ENCODE results near the gene MTMR2. TPM values are rescaled to one million over a fixed set of nuclear protein-coding genes. Genes with fewer than 3 reads are reported as not detected.
A peak's percentile ranks its signal among the peaks of the same experiment; 100 is the strongest.

Gene MTMR2
- total RNA-seq, 1 donor from 2014 or later: 34.6 TPM

- TF ChIP-seq CTCF (IDR thresholded peaks at IDR 0.05; ENCODE audit: unreplicated experiment): no peak
- Mint-ChIP-seq H3K27me3 (ENCODE audit: low read depth) (no peaks in the 10 kb centered on the region), H3K9me3 (no peaks in the 10 kb centered on the region), H3K4me1 (peaks cover 38% of the 10 kb centered on the region), H3K4me3 (no peak overlapping the region), H3K36me3 (peaks cover 5% of the 10 kb centered on the region), H3K27ac (no peak overlapping the region)
- no peak for DNase-seq (ENCODE audit: low spot score in 2 of 2, unreplicated experiment in 2 of 2)
Observed at GRCh38 chr11:95792700-95793099, 131.2 kb downstream of the MTMR2 start.

GRCh38 chr11:95792200-95792599, 131.7 kb downstream of the MTMR2 start:
- peaks cover 5% of the 10 kb centered on the region for H3K36me3 Mint-ChIP-seq
- no peak for TF ChIP-seq CTCF (IDR thresholded peaks at IDR 0.05; ENCODE audit: unreplicated experiment)
- peaks cover 38% of the 10 kb centered on the region for H3K4me1 Mint-ChIP-seq
- peak overlapping the region; percentile 100 for H3K27ac Mint-ChIP-seq
- no peaks in the 10 kb centered on the region for H3K9me3 Mint-ChIP-seq
- H3K27me3 Mint-ChIP-seq (ENCODE audit: low read depth): no peaks in the 10 kb centered on the region
- peak overlapping the region; percentile 99 for H3K4me3 Mint-ChIP-seq
- DNase-seq (ENCODE audit: low spot score in 2 of 2, unreplicated experiment in 2 of 2): no peak

DNA sequence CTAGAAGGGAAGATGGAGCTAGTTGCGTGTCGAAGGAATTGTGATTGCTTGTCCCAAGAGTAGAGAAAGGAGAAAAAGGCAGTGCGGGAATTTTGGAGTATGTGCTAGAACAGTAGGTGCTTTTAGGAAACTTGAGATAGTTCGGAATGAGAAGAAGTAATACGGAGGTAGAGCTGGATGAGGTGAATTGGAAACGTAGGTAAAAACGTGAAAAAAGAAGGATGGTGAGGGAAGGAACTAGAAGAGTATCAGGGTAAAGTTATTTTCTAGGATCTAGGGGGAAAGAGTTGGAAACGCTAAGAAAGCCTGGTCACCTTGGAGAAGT, 132.2 kb downstream of the MTMR2 start:
- Mint-ChIP-seq H3K27me3 (ENCODE audit: low read depth) (no peaks in the 10 kb centered on the region), H3K36me3 (peaks cover 5% of the 10 kb centered on the region), H3K4me3 (peak overlapping the region; percentile 99), H3K27ac (peak overlapping the region; percentile 100), H3K9me3 (no peaks in the 10 kb centered on the region), H3K4me1 (peaks cover 38% of the 10 kb centered on the region)
- TF ChIP-seq CTCF (IDR thresholded peaks at IDR 0.05; ENCODE audit: unreplicated experiment): no peak
- DNase-seq (ENCODE audit: low spot score in 2 of 2, unreplicated experiment in 2 of 2): no peak

DNA sequence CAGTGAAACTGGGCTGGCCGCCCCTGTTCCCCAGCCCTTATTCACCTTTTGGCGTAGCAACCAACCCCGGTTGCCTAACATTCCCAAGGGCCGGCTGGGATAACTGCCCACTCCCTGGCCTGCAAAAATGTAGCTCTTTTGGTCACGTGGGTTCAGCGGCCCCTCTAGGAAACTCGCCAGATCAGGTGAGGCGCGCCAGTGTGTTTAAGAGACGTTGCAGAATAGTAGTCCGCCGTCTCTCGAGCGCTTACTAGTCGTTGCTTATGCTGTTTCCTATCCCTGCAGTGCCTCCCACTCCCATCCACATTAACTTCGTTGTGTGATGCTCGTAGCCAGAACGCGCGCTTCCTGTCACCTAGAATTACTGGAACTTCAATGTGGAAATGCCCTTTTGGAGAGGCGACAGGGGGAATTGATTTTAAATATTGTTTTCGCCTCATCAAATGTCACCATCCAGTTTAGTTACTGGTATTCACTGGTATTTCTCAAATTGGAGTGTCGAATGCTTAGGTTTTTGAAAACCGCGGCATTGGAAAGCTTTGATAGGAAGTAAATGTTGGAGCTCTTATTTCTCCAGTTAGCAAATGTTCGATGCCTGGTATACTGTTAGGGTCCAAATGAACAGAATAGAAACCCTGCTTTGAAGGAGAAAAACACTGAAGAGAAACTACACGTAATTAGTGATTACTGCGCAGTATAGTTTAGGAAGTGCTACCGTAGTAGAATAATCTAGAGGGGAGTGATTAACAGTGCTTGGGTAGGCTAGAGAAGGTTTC, 132.8 kb downstream of the MTMR2 start:
- H3K9me3 Mint-ChIP-seq: no peaks in the 10 kb centered on the region
- DNase-seq (ENCODE audit: low spot score in 2 of 2, unreplicated experiment in 2 of 2): peak; percentile 31 to 70
- H3K4me1 Mint-ChIP-seq: peaks cover 35% of the 10 kb centered on the region
- H3K27me3 Mint-ChIP-seq (ENCODE audit: low read depth): no peaks in the 10 kb centered on the region
- H3K36me3 Mint-ChIP-seq: peaks cover 7% of the 10 kb centered on the region
- H3K27ac Mint-ChIP-seq: peak overlapping the region; percentile 100
- peak overlapping the region; percentile 99 for H3K4me3 Mint-ChIP-seq
- no peak for TF ChIP-seq CTCF (IDR thresholded peaks at IDR 0.05; ENCODE audit: unreplicated experiment)

DNA sequence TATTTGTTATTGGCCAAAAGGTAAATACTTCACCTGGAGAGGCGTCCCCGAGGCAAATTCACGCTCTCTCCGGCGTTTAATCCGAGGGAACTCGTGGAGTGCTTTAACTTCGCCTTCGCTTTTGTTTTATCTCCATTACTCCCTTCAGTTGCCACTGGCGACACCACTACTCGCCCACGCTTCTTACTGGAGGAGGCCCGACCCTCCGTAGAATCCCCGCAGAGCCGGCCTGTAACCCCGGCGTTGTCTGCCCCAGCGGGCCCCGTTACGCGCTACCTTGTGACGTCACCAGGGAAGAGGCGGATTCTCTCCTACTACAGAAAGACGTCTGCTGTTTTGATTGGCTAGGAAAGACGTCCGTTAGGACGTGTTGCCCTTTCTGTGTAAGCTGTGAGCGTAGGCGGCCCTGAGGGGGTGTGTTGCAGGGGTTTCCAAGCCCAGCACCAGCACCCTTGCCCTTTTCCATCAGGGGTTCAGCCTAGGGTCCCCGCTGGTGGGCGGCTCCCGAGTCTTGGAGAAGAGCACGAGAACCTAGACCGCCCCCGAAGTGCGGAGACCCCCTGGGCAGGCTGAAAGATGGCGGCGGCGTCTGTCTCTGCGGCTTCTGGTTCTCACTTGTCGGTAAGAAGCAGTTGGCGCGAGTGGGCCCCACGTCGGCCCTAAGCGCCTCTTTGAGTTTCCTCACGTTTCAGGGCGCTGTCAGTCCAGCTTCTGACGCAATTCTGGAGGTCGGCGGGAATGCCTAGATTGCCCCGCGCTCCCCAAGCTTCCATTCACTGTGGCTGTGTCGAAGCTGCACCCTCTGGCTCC, 133.6 kb downstream of the MTMR2 start, which contains the start of gene CEP57:
Gene CEP57 (plus strand): TSS at position 376 of the 810 bp plus-strand sequence. CDS start 201 bp downstream, at position 577.
- peak; percentile 87 to 93 for DNase-seq (ENCODE audit: low spot score in 2 of 2, unreplicated experiment in 2 of 2)
- Mint-ChIP-seq H3K4me3 (peak within 1 kb of the TSS; percentile 99), H3K4me1 (peaks cover 34% of the 10 kb centered on the region), H3K9me3 (no peaks in the 10 kb centered on the region), H3K27ac (peak within 1 kb of the TSS; percentile 100), H3K27me3 (ENCODE audit: low read depth) (no peaks in the 10 kb centered on the region), H3K36me3 (peaks cover 13% of the 10 kb centered on the region)
- no peak for TF ChIP-seq CTCF (IDR thresholded peaks at IDR 0.05; ENCODE audit: unreplicated experiment)
